HepG2 (cell line): Measurements from ENCODE around the gene ADAMTS16. TPM values are rescaled to one million over a fixed set of nuclear protein-coding genes. Genes with fewer than 3 reads are reported as not detected.
A peak's percentile ranks its signal among the peaks of the same experiment; 100 is the strongest.

Experiments
- CEBPZ ChIP-seq: IDR thresholded peaks from 2 replicates; pipeline ENCODE4 v1.6.1; 2012; ENCODE audit warnings: low read length, improper control_type of control experiment
- MZF1 ChIP-seq: sonication (generic); formaldehyde crosslinking; IDR thresholded peaks from 2 replicates; pipeline ENCODE4 v1.8.1; 2023; ENCODE audit warnings: mild to moderate bottlenecking, missing genetic modification reagents, borderline replicate concordance
- PATZ1 ChIP-seq: sonication (generic); formaldehyde crosslinking; IDR thresholded peaks from 2 replicates; pipeline ENCODE4 v1.4.0; 2020; ENCODE audit warnings: missing genetic modification reagents
- POLR2AphosphoS5 ChIP-seq: IDR thresholded peaks from 2 replicates; pipeline ENCODE4 v1.6.1; 2012; ENCODE audit warnings: low read depth, low read length
- PRDM4 ChIP-seq: sonication (generic); formaldehyde crosslinking; IDR thresholded peaks from 2 replicates; pipeline ENCODE4 v1.9.0; 2021; ENCODE audit warnings: missing genetic modification reagents, borderline replicate concordance
- ZMYM2 ChIP-seq: sonication (generic); formaldehyde crosslinking; IDR thresholded peaks from 2 replicates; pipeline ENCODE4 v1.8.0; 2022; ENCODE audit warnings: mild to moderate bottlenecking, missing genetic modification reagents
- ZNF407 ChIP-seq: sonication (generic); formaldehyde crosslinking; IDR thresholded peaks from one replicate; pipeline ENCODE4 v1.5.1; 2020; ENCODE audit warnings: mild to moderate bottlenecking, missing genetic modification reagents; ENCODE audit errors: not compliant biosample characterization
- ZNF776 ChIP-seq: sonication (generic); formaldehyde crosslinking; IDR thresholded peaks from 2 replicates; pipeline ENCODE4 v1.4.0; 2020; ENCODE audit warnings: mild to moderate bottlenecking, missing genetic modification reagents
- polyA plus RNA-seq, 8 experiments: library from polyadenylated mRNA; depleted of rRNA in 3 of 8; stranded (reverse) in 7 of 8; unstranded in 1 of 8; fragments of >200 nt; fragmentation: Illumina TruSeq in 4 of 8; extraction: Trizol in 4 of 8; gene quantifications; 2 replicates each; pipeline versions ENCODE4 v1.2.1 to v1.2.3, GENCODE V29; 2011 to 2016; ENCODE audit warnings: low read depth in 4 of 8, missing spikeins in 1 of 8, mixed read lengths in 1 of 8; ENCODE audit not compliant: insufficient read depth in 1 of 8
- total RNA-seq, 5 experiments: library from RNA; depleted of rRNA; stranded (reverse); fragments of >200 nt; fragmentation: Illumina TruSeq; extraction: Trizol; gene quantifications; 2 replicates each; pipeline ENCODE4 v1.2.3, GENCODE V29; 2016; ENCODE audit warnings: low read depth in 1 of 5

Gene ADAMTS16
- total and polyA plus RNA-seq, 2 of the 13 experiments (the other 11 are each of a cell fraction or from before 2014, with no cell fraction given), result 0.02 to 0.03 TPM

- TF ChIP-seq CEBPZ, result no peak
- no peak for TF ChIP-seq MZF1 (CRISPR knock-in tag)
- TF ChIP-seq ZNF776 (CRISPR knock-in tag), result no peak
- no peak for TF ChIP-seq POLR2AphosphoS5
- TF ChIP-seq PATZ1 (CRISPR knock-in tag), result peak; percentile 86
- no peak for TF ChIP-seq ZNF407 (CRISPR knock-in tag)
- TF ChIP-seq PRDM4 (CRISPR knock-in tag), result no peak
- no peak for TF ChIP-seq ZMYM2 (CRISPR knock-in tag)
These were observed 210.0 kb downstream of the ADAMTS16 start (continued) for GRCh38 chr5:5350101-5350500.
